KBM-7 (cell line): ENCODE measurements around the gene METTL25.

Source experiments
- DNase-seq: peaks from one replicate; pipeline ENCODE4 v3.0.0-alpha.2; 2015
- in situ Hi-C: fragments of 300-500 bp; cut with MboI; formaldehyde crosslinking; loops from 2 replicates; pipeline ENCODE4 v1.14.3; 2020; ENCODE audit warnings: low sequenced_read_pairs, low pct_unique_long_range_greater_than_20kb, mixed read lengths

Gene METTL25

DNA sequence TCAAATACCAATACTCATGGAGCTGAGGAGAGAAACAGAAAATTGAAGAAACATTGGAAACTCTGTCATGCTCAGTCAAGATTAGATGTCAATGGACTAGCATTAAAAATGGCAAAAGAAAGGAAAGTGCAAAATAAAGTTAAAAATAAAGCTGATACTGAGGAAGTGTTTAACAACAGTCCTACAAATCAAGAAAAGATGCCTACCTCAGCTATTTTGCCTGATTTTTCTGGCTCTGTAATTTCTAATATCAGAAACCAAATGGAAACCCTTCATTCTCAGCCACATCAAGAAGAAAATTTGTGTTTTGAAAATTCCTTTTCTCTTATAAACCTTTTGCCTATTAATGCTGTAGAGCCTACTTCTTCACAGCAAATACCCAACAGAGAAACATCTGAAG lies 40.5 kb downstream of the METTL25 start:
- DNase-seq, result no peak
- in situ Hi-C loops, result no loop called here

- no peak for DNase-seq
- in situ Hi-C loops, result no loop called here
Observed at GRCh38 chr12:82400819-82401218, 42.5 kb downstream of the METTL25 start.

DNA sequence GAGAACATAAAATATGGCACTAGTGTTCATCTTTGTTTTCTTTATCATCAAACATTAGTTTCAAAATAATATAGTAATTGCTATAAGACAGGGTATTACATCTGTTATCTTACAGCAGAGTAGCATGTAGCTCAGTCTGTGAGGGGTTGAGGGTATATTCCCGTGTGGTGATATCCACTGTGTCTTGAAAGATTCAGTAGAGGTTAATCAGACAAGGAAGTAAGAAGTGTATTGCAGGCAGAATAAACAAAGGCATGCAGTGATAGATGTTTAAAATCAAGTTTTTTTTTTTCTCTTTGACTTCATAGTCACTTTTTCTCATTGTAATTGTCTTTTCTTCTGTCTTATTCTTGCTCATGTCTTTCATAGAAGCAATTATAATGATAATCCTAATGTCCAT lies 48.3 kb downstream of the METTL25 start:
- in situ Hi-C loops, result no loop called here
- DNase-seq, result no peak

- no peak for DNase-seq
- in situ Hi-C loops, result no loop called here
Observed at GRCh38 chr12:82407481-82407880, 49.2 kb downstream of the METTL25 start.

DNA sequence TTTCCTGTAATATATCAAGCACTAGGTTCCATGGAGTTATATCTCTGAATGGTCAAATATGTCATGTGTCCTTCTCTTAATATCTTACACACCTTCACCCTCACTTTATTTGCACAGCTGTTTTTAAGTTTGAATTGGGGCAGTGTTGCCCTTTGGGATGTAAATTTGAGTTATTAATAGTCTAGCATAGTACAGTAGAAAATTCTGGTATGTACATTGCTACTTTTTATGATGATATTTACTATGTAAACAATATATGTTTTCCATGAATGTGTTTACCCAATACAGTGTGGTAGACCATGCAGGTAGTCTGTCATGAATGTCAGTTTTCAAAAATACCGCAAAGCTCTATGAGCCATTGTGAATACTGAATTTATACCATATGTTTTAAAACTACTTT lies 50.5 kb downstream of the METTL25 start:
- DNase-seq, result no peak
- in situ Hi-C loops, result no loop called here

DNA sequence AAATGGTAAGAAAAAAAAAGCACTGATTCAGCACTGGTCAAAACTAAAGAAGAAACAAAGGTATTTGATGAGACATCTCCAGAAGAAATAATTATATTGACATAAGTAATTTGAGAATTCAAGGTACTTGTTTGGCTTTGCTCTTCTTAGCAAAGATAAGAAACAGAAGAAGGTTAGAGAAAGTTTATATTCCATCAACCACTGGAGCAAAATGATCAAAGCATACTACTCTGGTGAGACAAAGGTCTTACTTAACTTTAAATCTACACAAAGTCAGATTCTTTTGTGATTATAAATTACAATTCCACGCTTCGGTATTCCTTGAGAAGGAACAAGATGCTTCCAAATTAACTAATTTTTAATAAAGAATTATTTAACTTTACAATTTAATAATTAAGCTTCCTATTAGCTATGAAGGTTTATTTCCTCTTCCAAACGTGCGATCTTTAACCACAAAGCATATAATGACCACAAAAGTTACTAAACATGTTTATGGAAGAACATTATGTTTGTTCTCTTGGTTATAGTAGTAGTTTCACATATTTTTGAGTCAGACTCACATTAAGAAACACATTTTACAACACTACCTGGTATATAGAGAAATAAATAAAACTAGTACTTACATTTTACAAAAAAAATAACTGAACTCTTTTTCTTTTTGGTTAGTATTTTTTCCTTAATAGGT lies 53.4 kb downstream of the METTL25 start:
- no peak for DNase-seq
- in situ Hi-C loops, result no loop called here

- no peak for DNase-seq
Observed at GRCh38 chr12:82412246-82412645, 53.9 kb downstream of the METTL25 start.

GRCh38 chr12:82414044-82414443 lies 55.7 kb downstream of the METTL25 start:
- in situ Hi-C loops, result no loop called here
- no peak for DNase-seq

More at GRCh38 chr12:82412246-82412645, 53.9 kb downstream of the METTL25 start:
- in situ Hi-C loops, result no loop called here

GRCh38 chr12:82414926-82415325 lies 56.6 kb downstream of the METTL25 start:
- in situ Hi-C loops, result no loop called here
- DNase-seq, result no peak

GRCh38 chr12:82415402-82415801 lies 57.1 kb downstream of the METTL25 start:
- in situ Hi-C loops, result no loop called here
- no peak for DNase-seq

GRCh38 chr12:82425241-82425640 lies 66.9 kb downstream of the METTL25 start:
- no peak for DNase-seq
- in situ Hi-C loops, result no loop called here

- DNase-seq, result no peak
- in situ Hi-C loops, result no loop called here
Observed at GRCh38 chr12:82426081-82426480, 67.8 kb downstream of the METTL25 start.

- in situ Hi-C loops, result no loop called here
- no peak for DNase-seq
Observed at GRCh38 chr12:82426586-82426985, 68.3 kb downstream of the METTL25 start.

DNA sequence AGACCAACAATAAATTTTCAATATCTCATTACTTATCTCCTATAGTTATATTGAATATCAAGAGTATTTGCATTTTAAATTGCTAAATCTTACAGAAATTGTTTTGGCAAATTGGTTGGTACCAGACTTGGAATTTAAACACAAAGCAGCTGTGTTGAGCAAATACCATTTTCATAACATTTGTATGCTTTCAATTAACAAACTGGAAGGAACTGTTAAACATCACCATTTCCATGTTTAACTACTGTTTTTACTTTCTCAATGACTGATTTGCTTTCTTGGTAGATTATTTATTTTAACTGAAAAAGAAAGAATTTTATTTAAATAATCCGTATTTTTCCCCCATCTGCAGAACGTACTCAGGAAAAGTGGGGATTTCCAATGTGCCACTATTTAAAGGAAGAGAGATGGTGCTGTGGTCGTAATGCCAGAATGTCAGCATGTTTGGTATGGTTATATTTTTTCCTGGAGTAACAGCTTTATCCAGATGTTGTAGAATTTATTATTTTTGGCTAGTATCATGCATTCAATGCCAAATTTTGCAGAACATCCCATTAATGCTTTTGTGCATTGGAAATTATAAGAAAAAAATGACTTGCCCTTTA lies 72.3 kb downstream of the METTL25 start:
- in situ Hi-C loops, result no loop called here

GRCh38 chr12:82434392-82434911 lies 76.1 kb downstream of the METTL25 start:
- in situ Hi-C loops, result no loop called here
- DNase-seq, result no peak

More for the DNA sequence above, 72.3 kb downstream of the METTL25 start:
- DNase-seq, result no peak

DNA sequence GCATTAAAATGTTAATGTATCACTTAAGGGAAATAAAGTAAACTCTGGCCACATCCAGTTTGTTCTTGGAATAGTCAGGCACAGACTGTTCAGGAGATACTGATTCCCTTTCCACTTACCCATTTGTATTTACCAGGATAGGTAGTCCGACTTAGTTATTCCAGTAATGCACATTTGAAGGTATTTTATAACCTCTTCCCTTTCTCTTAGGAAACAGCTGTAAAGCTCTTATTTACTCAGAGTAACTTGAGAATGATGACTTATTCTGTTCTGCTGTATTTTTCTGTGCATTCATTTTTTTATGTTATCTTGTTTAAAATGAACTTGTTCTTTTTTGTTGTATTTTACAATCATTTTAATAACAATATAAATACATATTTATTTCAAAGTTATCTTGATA lies 78.0 kb downstream of the METTL25 start:
- in situ Hi-C loops, result no loop called here

GRCh38 chr12:82437744-82438143 lies 79.4 kb downstream of the METTL25 start:
- no peak for DNase-seq
- in situ Hi-C loops, result no loop called here

More for the DNA sequence above, 78.0 kb downstream of the METTL25 start:
- DNase-seq, result no peak

DNA sequence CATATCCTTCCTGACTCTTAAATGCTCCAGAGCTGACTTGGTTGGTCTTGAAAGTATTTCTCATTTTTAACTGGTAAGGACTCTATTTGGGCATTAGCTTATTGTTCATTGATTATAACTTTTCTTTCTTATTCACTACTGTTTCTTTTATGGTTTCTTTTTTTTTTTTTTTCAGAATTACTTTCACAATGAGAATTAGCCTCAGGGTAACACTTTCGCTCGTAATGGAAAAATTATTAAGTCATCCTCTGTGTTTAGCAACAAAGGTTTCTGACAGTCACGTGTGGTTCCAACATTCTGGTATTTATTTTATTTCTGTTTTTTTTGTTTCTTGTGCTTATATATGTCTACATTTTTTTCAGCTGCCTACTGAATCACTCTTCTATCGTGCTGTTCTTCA lies 80.0 kb downstream of the METTL25 start:
- DNase-seq, result no peak
- in situ Hi-C loops, result no loop called here

DNA sequence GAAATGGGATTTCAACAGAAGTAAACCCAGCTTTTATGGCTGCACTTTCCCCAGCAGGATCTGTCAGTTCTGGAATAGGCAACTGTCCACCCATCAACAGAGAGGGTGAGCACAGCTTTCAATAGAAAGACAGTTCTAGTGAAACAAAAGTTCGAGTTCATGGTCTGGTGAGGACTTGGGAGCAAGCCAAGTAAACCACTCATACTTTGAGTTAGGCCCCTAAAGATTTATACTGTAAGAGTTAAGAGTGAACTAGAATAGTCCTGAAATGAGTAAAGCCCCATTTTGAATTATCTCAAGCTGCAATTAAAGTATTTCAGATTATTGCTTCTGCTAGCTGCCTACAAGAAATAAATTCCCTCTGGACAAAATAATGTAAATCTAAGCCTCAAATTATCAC lies 82.6 kb downstream of the METTL25 start:
- in situ Hi-C loops, result no loop called here
- DNase-seq, result no peak

GRCh38 chr12:82448911-82449578 lies 90.7 kb downstream of the METTL25 start:
- in situ Hi-C loops, result no loop called here
- DNase-seq, result no peak
